NT2/D1 (cell line): ENCODE measurements around the gene ADAM33.

Experiments used
- DNase-seq: peaks from one replicate; pipeline ENCODE4 v3.0.0-alpha.2; 2011; ENCODE audit warnings: low read depth, low spot score
- H3K27me3 ChIP-seq: 2 replicates; pipeline ENCODE4 v1.6.0; 2011; ENCODE audit warnings: mild to moderate bottlenecking; ENCODE audit not compliant: insufficient read length, insufficient read depth
- H3K36me3 ChIP-seq: 2 replicates; pipeline ENCODE4 v1.6.1; 2011; ENCODE audit warnings: mild to moderate bottlenecking, low read length, mixed read lengths; ENCODE audit not compliant: insufficient read depth, insufficient read length
- H3K4me1 ChIP-seq: 2 replicates; pipeline ENCODE4 v1.5.1; 2011; ENCODE audit not compliant: insufficient read depth, insufficient read length
- H3K4me3 ChIP-seq: 2 replicates; pipeline ENCODE4 v1.5.1; 2011; ENCODE audit warnings: low read depth; ENCODE audit not compliant: insufficient read length
- H3K9ac ChIP-seq: 2 replicates; pipeline ENCODE4 v1.6.0; 2011; ENCODE audit warnings: low read depth; ENCODE audit not compliant: insufficient read length
- H3K9me3 ChIP-seq: 2 replicates; pipeline ENCODE4 v1.5.1; 2011; ENCODE audit warnings: mild to moderate bottlenecking, low read length; ENCODE audit not compliant: insufficient read depth
- SUZ12 ChIP-seq: IDR thresholded peaks from 2 replicates; pipeline ENCODE4 v1.6.1; 2011; ENCODE audit not compliant: insufficient read length, insufficient read depth; ENCODE audit errors: extremely low read depth
- YY1 ChIP-seq: IDR thresholded peaks from 2 replicates; pipeline ENCODE4 v1.6.1; 2011; ENCODE audit not compliant: insufficient read length, insufficient read depth
- ZNF274 ChIP-seq: IDR thresholded peaks from 2 replicates; pipeline ENCODE4 v1.6.1; 2011; ENCODE audit warnings: mild to moderate bottlenecking, low read depth, low read length

Gene ADAM33

DNA sequence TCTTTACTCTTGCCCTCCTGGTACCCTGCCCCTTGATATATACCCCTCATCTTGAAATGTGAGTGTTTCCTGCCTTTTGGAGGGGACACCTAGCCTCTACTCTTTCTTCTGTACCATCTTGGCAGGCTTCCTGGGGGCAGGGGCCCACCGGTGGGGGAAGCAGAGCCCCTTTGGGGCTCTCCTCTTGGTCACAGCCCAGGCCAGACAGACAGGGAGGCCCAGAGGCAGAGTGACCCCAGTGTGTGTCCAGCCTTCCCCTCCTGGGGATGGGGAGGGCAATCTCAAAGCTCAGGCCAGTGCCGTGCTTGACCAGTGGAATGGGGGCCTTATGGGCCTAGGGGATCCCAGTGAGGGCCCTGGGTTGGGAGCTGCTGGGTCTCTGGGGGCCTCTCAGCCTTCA is 3.6 kb downstream of the ADAM33 start:
- no peak overlapping the region for H3K4me3 ChIP-seq
- H3K27me3 ChIP-seq = no peaks in the 10 kb centered on the region
- peaks cover 27% of the 10 kb centered on the region for H3K4me1 ChIP-seq
- no peak overlapping the region for H3K9ac ChIP-seq
- no peak for DNase-seq
- H3K9me3 ChIP-seq = no peaks in the 10 kb centered on the region
- no peak for TF ChIP-seq ZNF274
- H3K36me3 ChIP-seq = peaks cover 23% of the 10 kb centered on the region

GRCh38 chr20:3677733-3678132 is 4.1 kb downstream of the ADAM33 start:
- H3K9ac ChIP-seq = no peak overlapping the region
- no peak for TF ChIP-seq ZNF274
- TF ChIP-seq YY1 = no peak
- TF ChIP-seq SUZ12 = no peak
- no peaks in the 10 kb centered on the region for H3K27me3 ChIP-seq

DNA sequence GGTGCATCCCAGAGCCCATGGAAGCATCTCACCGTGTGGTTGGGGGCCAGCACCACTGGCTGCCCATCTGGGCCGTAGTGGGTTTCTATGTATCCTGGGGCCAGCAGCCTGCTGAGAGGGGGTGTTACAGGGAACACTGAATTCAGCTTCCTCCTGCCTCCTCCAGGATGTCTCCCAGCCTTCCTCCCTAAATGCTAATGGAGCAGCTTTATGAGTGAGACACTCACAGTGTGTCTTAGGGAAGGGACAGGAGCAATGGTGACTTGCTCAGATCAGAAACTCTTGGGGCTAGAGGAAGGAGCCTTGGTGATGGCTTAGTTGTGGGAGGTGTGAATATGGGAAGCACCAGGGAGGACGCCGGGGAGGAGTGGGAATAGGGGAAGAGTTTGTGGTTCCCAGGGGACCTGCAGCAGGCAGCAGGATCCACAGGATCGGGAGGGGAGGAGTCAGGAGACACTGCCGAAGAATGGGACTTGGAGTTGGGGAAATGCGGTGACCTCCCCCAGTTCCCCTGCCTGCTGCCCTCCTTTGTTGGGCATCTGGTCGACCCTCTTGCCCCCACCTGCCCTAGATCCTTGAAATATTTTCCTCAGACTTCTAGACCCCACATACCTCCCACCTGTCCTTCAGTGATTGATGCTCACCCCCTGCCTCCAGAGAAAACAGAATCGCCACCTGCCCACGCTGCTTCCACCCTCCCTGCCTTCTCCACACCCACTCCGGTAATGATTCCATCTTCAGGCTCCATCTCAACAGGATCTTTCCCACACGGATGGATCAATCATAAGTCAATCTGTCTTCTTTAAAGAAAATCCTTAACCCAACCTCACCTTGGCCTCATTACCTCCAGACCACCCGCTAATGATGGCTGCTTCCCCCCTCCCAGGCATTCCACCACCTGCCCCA is 6.6 kb downstream of the ADAM33 start:
- DNase-seq = no peak
- peaks cover 43% of the 10 kb centered on the region for H3K36me3 ChIP-seq
- H3K9me3 ChIP-seq = no peaks in the 10 kb centered on the region
- peaks cover 24% of the 10 kb centered on the region for H3K4me1 ChIP-seq
- no peaks in the 10 kb centered on the region for H3K27me3 ChIP-seq
- H3K4me3 ChIP-seq = no peak overlapping the region
- no peak overlapping the region for H3K9ac ChIP-seq
- TF ChIP-seq YY1 (no peak), SUZ12 (no peak), ZNF274 (no peak)

More at GRCh38 chr20:3677733-3678132, 4.1 kb downstream of the ADAM33 start:
- no peak overlapping the region for H3K4me3 ChIP-seq
- H3K4me1 ChIP-seq = peaks cover 27% of the 10 kb centered on the region
- H3K36me3 ChIP-seq = peaks cover 23% of the 10 kb centered on the region
- no peak for DNase-seq
- no peaks in the 10 kb centered on the region for H3K9me3 ChIP-seq

DNA sequence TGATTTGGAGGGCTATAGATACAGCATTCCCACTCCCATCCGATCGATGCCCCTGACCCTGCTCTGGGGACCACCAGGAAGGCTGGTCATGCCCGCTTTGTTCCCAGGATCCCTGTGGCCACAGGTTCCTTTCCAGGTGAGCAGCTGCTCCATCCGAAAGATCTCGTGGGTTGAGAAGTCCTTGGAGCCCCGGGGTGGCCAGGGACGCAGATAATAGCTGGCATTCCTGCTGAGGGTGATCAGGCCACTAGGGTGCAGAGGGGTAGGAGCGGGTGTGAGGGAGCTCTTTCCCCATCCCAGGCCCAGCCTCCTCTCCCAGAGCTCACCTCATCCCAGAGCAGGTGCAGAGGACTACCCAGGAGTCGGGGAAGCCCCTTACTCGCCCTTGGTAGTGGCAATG is 7.4 kb downstream of the ADAM33 start:
- TF ChIP-seq ZNF274 = no peak
- no peak for TF ChIP-seq YY1
- TF ChIP-seq SUZ12 = no peak
- Histone ChIP-seq H3K9me3 (no peaks in the 10 kb centered on the region), H3K36me3 (peaks cover 46% of the 10 kb centered on the region), H3K4me3 (no peak overlapping the region), H3K9ac (no peak overlapping the region), H3K27me3 (no peaks in the 10 kb centered on the region), H3K4me1 (peaks cover 17% of the 10 kb centered on the region)
- DNase-seq = no peak

DNA sequence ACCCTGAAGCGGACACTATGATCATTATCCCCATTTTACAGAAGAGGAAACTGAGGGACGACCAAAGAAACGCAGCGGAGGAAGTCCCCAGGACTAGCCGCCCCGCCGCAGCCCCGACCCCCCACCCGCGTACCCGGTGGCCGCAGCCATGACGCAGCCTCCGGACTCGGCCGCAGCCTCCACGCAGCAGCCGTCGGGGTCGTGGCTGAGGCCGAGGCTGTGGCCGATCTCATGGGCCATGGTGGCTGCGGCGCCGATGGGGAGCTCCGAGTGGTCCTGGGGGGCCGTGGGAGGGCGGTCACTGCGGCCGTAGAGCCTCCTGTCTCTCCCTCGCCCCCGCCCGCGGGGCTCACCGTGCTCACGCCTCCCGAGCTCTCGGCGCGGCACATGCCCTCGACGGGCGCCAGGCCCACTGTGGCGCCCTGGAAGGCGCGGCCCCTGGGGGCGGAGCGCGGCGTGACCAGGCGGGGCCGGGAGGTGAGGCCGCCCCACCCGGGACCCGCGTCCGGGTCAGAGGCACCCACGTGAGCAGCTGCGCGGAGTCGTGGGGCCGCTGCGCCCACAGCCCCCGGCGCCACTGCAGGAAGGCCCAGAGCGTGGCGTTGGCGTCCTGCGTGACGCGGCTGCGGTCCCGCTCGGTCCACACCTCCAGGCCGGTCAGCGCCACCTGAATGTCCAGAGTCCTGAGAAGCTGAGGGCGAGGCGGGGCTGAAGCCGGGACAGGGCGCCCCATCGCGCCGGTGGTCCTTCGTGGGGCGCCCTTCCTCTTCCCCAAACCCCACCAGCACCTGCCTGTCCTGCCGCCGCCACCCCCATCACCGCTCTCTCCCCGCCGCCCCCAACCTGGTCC is 8.4 kb downstream of the ADAM33 start:
- no peak for TF ChIP-seq YY1
- TF ChIP-seq ZNF274 = no peak
- no peak for TF ChIP-seq SUZ12
- H3K9me3 ChIP-seq = no peaks in the 10 kb centered on the region
- H3K4me1 ChIP-seq = peaks cover 15% of the 10 kb centered on the region
- H3K27me3 ChIP-seq = no peaks in the 10 kb centered on the region
- H3K4me3 ChIP-seq = no peak overlapping the region
- H3K36me3 ChIP-seq = peaks cover 42% of the 10 kb centered on the region
- no peak overlapping the region for H3K9ac ChIP-seq
- no peak for DNase-seq

DNA sequence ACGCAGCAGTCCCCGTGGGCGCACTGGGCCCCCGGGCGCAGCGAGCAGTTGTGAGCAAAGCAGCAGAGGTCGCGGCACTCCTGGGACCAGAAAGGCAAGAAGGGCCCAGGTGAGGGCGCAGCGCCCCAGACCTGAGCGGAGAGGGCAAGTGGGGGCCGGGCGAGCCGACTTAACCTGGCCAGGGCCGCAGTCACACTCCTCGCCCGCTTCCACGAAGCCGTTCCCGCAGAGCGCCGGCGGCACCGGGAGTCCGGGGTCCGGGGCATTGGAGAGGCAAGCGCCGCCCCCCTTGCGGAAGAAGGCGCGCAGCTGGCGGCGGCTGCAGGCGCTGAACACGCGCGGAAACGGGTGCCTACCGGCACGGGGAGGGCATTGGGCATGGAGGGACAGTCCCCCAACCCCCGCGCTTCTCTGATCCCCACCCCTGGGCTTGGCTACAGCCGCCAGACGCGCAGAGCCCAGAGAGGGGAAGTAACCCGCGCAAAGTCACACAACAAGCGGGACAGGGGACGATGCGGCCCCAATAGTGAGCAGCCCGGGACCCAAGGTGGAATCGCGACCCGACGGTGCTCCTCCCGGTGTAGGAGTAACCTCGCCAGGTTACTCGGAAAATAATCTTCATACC is 9.2 kb downstream of the ADAM33 start:
- Histone ChIP-seq H3K36me3 (peaks cover 43% of the 10 kb centered on the region), H3K4me1 (peaks cover 11% of the 10 kb centered on the region), H3K4me3 (no peak overlapping the region), H3K9ac (no peak overlapping the region), H3K27me3 (no peaks in the 10 kb centered on the region), H3K9me3 (no peaks in the 10 kb centered on the region)
- TF ChIP-seq SUZ12 (no peak), ZNF274 (no peak), YY1 (no peak)
- no peak for DNase-seq

- H3K9ac ChIP-seq = no peak overlapping the region
- peaks cover 40% of the 10 kb centered on the region for H3K36me3 ChIP-seq
- DNase-seq = no peak
- TF ChIP-seq SUZ12 = no peak
- TF ChIP-seq ZNF274 = no peak
- TF ChIP-seq YY1 = no peak
- no peak overlapping the region for H3K4me3 ChIP-seq
- H3K4me1 ChIP-seq = peaks cover 15% of the 10 kb centered on the region
- no peaks in the 10 kb centered on the region for H3K27me3 ChIP-seq
- H3K9me3 ChIP-seq = no peaks in the 10 kb centered on the region
Observed at GRCh38 chr20:3671986-3672546, 9.7 kb downstream of the ADAM33 start.
